PC-9 (cell line): ENCODE measurements around the gene PHACTR3. TPM values are rescaled to one million over a fixed set of nuclear protein-coding genes. Genes with fewer than 3 reads are reported as not detected.

Experiments
- BruUV-seq: library from RNA; stranded (reverse); fragments of 400-500 nt; replicated peaks from 2 replicates; lab custom pipeline; 2021; lab: Mats Ljungman, UMichigan
- CTCF ChIA-PET: fragments of 300-600 bp; sonication (Branson Sonifier 250); formaldehyde crosslinking; loops from one replicate; lab custom pipeline; 2022; ENCODE audit warnings: antibody characterized with exemption; lab: Charles Lee
- POLR2A ChIA-PET: fragments of 300-600 bp; sonication (Branson Sonifier 250); formaldehyde crosslinking; loops from one replicate; lab custom pipeline; 2022; ENCODE audit warnings: antibody characterized with exemption; ENCODE audit not compliant: unreplicated experiment; lab: Charles Lee
- DNase-seq, 2 experiments: peaks; one replicate each; pipeline versions ENCODE4 v3.0.0 to v3.0.0-alpha.2; 2015 to 2022; ENCODE audit warnings: mixed read lengths in 1 of 2
- H2AFZ ChIP-seq: fragments of 200-600 bp; sonication (generic); 2 replicates; pipeline ENCODE4 v1.8.1; 2017; ENCODE audit warnings: antibody characterized with exemption
- H3F3A ChIP-seq: fragments of 200-600 bp; sonication (generic); 2 replicates; pipeline ENCODE4 v1.8.1; 2017; ENCODE audit warnings: antibody characterized with exemption, mild to moderate bottlenecking, low read depth; ENCODE audit not compliant: insufficient read depth
- H3K27ac ChIP-seq: fragments of 200-600 bp; sonication (generic); 2 replicates; pipeline ENCODE4 v1.6.1; 2016; ENCODE audit warnings: mixed run types
- H3K27me3 ChIP-seq: fragments of 200-600 bp; sonication (generic); 2 replicates; pipeline ENCODE4 v1.6.1; 2016; ENCODE audit warnings: low read depth, mixed run types; ENCODE audit not compliant: insufficient read depth
- H3K36me3 ChIP-seq: fragments of 200-600 bp; sonication (generic); 2 replicates; pipeline ENCODE4 v1.6.1; 2016; ENCODE audit warnings: low read depth, mixed run types
- H3K4me1 ChIP-seq: fragments of 200-600 bp; sonication (generic); replicated peaks from 2 replicates; pipeline ENCODE4 v1.6.1; 2016; ENCODE audit warnings: mixed run types; ENCODE audit not compliant: insufficient read depth
- H3K4me2 ChIP-seq: fragments of 200-600 bp; sonication (generic); 2 replicates; pipeline ENCODE4 v1.6.1; 2017; ENCODE audit warnings: mixed run types
- H3K4me3 ChIP-seq: fragments of 200-600 bp; sonication (generic); 2 replicates; pipeline ENCODE4 v1.6.1; 2016; ENCODE audit warnings: mixed run types
- H3K79me2 ChIP-seq: fragments of 200-600 bp; sonication (generic); 2 replicates; pipeline ENCODE4 v1.6.1; 2017; ENCODE audit warnings: low read depth, mixed run types
- H3K9me2 ChIP-seq: fragments of 200-600 bp; sonication (generic); 2 replicates; pipeline ENCODE4 v1.8.1; 2017; ENCODE audit warnings: mild to moderate bottlenecking; ENCODE audit not compliant: insufficient read depth
- H3K9me3 ChIP-seq: fragments of 200-600 bp; sonication (generic); 2 replicates; pipeline ENCODE4 v1.8.1; 2016; ENCODE audit warnings: low read depth; ENCODE audit not compliant: insufficient read depth
- H4K20me1 ChIP-seq: fragments of 200-600 bp; sonication (generic); 2 replicates; pipeline ENCODE4 v1.8.1; 2017; ENCODE audit not compliant: insufficient read depth
- CTCF ChIP-seq: fragments of 200-600 bp; sonication (generic); conservative IDR thresholded peaks from 2 replicates; pipeline ENCODE4 v1.6.1; 2017; ENCODE audit warnings: mixed run types, antibody characterized with exemption, mild to moderate bottlenecking, moderate library complexity
- EZH2 ChIP-seq: fragments of 200-600 bp; sonication (generic); IDR thresholded peaks from 2 replicates; pipeline ENCODE4 v1.8.0; 2017; ENCODE audit warnings: antibody characterized with exemption, low read depth
- intact Hi-C: fragments of 100-400 bp; cut with micrococcal nuclease; formaldehyde crosslinking; loops from one replicate; pipeline ENCODE4 v1.10.0; 2022; ENCODE audit not compliant: unreplicated experiment
- total RNA-seq: library from RNA; stranded (reverse); gene quantifications from 2 replicates; pipeline ENCODE4 v1.2.3, GENCODE V29; 2021

Gene PHACTR3
- total RNA-seq, 1 experiment from 2014 or later: 0.41 TPM

- intact Hi-C loops: no loop called here
- no TSS peak for BruUV-seq
- peaks cover 18% of the 10 kb centered on the region for H3K4me1 ChIP-seq
- POLR2A ChIA-PET: no interaction called here
- no peaks in the 10 kb centered on the region for H3K36me3 ChIP-seq
- no peak overlapping the region for H3K4me3 ChIP-seq
- TF ChIP-seq CTCF: no peak
- no peak for TF ChIP-seq EZH2
- no peaks in the 10 kb centered on the region for H3K9me2 ChIP-seq
- CTCF ChIA-PET: no interaction called here
- H4K20me1 ChIP-seq: no peaks in the 10 kb centered on the region; the same call in 1 of the 2 replicates
- no peak overlapping the region for H2AFZ ChIP-seq
- no peak for DNase-seq
- no peaks in the 10 kb centered on the region for H3K9me3 ChIP-seq
- H3F3A ChIP-seq: peaks cover 7% of the 10 kb centered on the region; the same call in 1 of the 2 replicates
- 0 out of 2 replicates have a peak, but pooled peaks cover 11% of the 10 kb centered on the region for H3K27me3 ChIP-seq
- no peak overlapping the region for H3K27ac ChIP-seq
- no peaks in the 10 kb centered on the region for H3K79me2 ChIP-seq
- no peak overlapping the region for H3K4me2 ChIP-seq
These were observed 169.9 kb downstream of the PHACTR3 start for GRCh38 chr20:59774204-59774641.

- H3K79me2 ChIP-seq: no peaks in the 10 kb centered on the region
- ChIA-PET POLR2A (no interaction called here), CTCF (no interaction called here)
- TF ChIP-seq EZH2 (no peak), CTCF (no peak)
- peaks cover 4% of the 10 kb centered on the region; the same call in 1 of the 2 replicates for H3F3A ChIP-seq
- intact Hi-C loops: no loop called here
- no peak overlapping the region for H2AFZ ChIP-seq
- no peak for DNase-seq
- no peaks in the 10 kb centered on the region for H4K20me1 ChIP-seq
- no peak overlapping the region for H3K27ac ChIP-seq
- no peak overlapping the region for H3K4me3 ChIP-seq
- no peaks in the 10 kb centered on the region for H3K36me3 ChIP-seq
- 0 out of 2 replicates have a peak, but pooled peaks cover 11% of the 10 kb centered on the region for H3K27me3 ChIP-seq
- peaks cover 15% of the 10 kb centered on the region for H3K4me1 ChIP-seq
- BruUV-seq: no TSS peak
- H3K9me2 ChIP-seq: no peaks in the 10 kb centered on the region
- H3K9me3 ChIP-seq: no peaks in the 10 kb centered on the region
- H3K4me2 ChIP-seq: no peak overlapping the region
These were observed 170.8 kb downstream of the PHACTR3 start for GRCh38 chr20:59774921-59775686.

- Histone ChIP-seq H3K4me1 (peaks cover 9% of the 10 kb centered on the region), H3K36me3 (no peaks in the 10 kb centered on the region), H2AFZ (no peak overlapping the region), H3K4me2 (no peak overlapping the region), H3F3A (no peaks in the 10 kb centered on the region), H3K9me2 (no peaks in the 10 kb centered on the region), H3K27me3 (0 out of 2 replicates have a peak, but pooled peaks cover 11% of the 10 kb centered on the region), H4K20me1 (no peaks in the 10 kb centered on the region), H3K79me2 (no peaks in the 10 kb centered on the region), H3K4me3 (no peak overlapping the region), H3K9me3 (no peaks in the 10 kb centered on the region), H3K27ac (no peak overlapping the region)
- no TSS peak for BruUV-seq
- POLR2A ChIA-PET: no interaction called here
- TF ChIP-seq EZH2 (no peak), CTCF (no peak)
- DNase-seq: no peak
- intact Hi-C loops: no loop called here
- CTCF ChIA-PET: no interaction called here
These were observed 171.3 kb downstream of the PHACTR3 start for GRCh38 chr20:59775687-59776055.
